B cell (primary cell): ENCODE data around the gene NUAK1. TPM values are rescaled to one million over a fixed set of nuclear protein-coding genes. Genes with fewer than 3 reads are reported as not detected.

Source experiments
- ATAC-seq: fragments of 200-7000 bp; cut with Tn5 transposase; one replicate; pipeline ENCODE4 v1.10.0; 2021; ENCODE audit warnings: low read depth, mild to moderate bottlenecking, moderate number of reproducible peaks, moderate library complexity
- CTCF ChIA-PET: fragments of 350-600 bp; sonication (Branson Sonifier 250); formaldehyde crosslinking; loops from one replicate; lab custom pipeline; 2021; ENCODE audit warnings: antibody characterized with exemption, inconsistent platforms; lab: Charles Lee
- POLR2A ChIA-PET: fragments of 350-600 bp; sonication (Branson Sonifier 250); formaldehyde crosslinking; loops from one replicate; lab custom pipeline; 2021; ENCODE audit warnings: antibody characterized with exemption; lab: Charles Lee
- DNase-seq: peaks from one replicate; pipeline ENCODE4 v3.0.0; 2013
- H2AFZ ChIP-seq: 2 replicates; pipeline ENCODE4 v1.6.1; 2012; ENCODE audit warnings: mild to moderate bottlenecking, low read depth, low read length; ENCODE audit not compliant: insufficient read depth, poor library complexity, severe bottlenecking
- H3K27ac ChIP-seq, 2 donors: 1 replicate in 1 of 2; 2 replicates in 1 of 2; pipeline ENCODE4 v1.5.1; 2012 to 2013; ENCODE audit warnings: low read length in 2 of 2, mild to moderate bottlenecking in 2 of 2, moderate library complexity in 1 of 2
- H3K27me3 ChIP-seq, 4 experiments: fragments of 200-600 bp in 1 of 4; sonication (generic) in 1 of 4; replicated peaks in 1 of 4; 1 replicate in 2 of 4; 2 replicates in 2 of 4; pipeline versions ENCODE4 v1.6.1 to v1.7.0; 2013 to 2016; ENCODE audit warnings: low read length in 3 of 4, mild to moderate bottlenecking in 2 of 4, mixed read lengths in 1 of 4, moderate library complexity in 1 of 4; ENCODE audit not compliant: insufficient read depth in 4 of 4, control insufficient read depth in 3 of 4; ENCODE audit errors: control extremely low read depth in 1 of 4
- H3K36me3 ChIP-seq, 2 experiments: replicated peaks in 1 of 2; 1 replicate in 1 of 2; 2 replicates in 1 of 2; pipeline versions ENCODE4 v1.6.1 to v1.7.1; 2013; ENCODE audit warnings: low read length in 1 of 2; ENCODE audit not compliant: insufficient read depth in 2 of 2, control insufficient read depth in 1 of 2; ENCODE audit errors: control extremely low read depth in 1 of 2, extremely low read depth in 1 of 2
- H3K4me1 ChIP-seq, 2 donors: fragments of 200-600 bp in 1 of 2; sonication (generic) in 1 of 2; 1 replicate in 1 of 2; 2 replicates in 1 of 2; pipeline versions ENCODE4 v1.5.1 to v1.6.1; 2013 to 2017; ENCODE audit warnings: low read length in 2 of 2; ENCODE audit not compliant: control insufficient read depth in 2 of 2, insufficient read depth in 2 of 2
- H3K4me2 ChIP-seq: replicated peaks from 2 replicates; pipeline ENCODE3; 2012; ENCODE audit warnings: mild to moderate bottlenecking, low read depth, low read length; ENCODE audit not compliant: poor library complexity, severe bottlenecking
- H3K4me3 ChIP-seq, 5 experiments: fragments of 200-600 bp in 1 of 5; sonication (generic) in 1 of 5; 1 replicate in 3 of 5; 2 replicates in 2 of 5; pipeline versions ENCODE4 v1.5.1 to v1.7.0; 2011 to 2016; ENCODE audit warnings: low read length in 4 of 5, mild to moderate bottlenecking in 4 of 5, low read depth in 2 of 5, control low read depth in 1 of 5, moderate library complexity in 1 of 5; ENCODE audit not compliant: insufficient read depth in 1 of 5; ENCODE audit errors: control extremely low read depth in 1 of 5, extremely low read depth in 1 of 5
- H3K79me2 ChIP-seq: fragments of 200-600 bp; sonication (generic); one replicate; pipeline ENCODE4 v1.6.0; 2016; ENCODE audit warnings: low read length; ENCODE audit not compliant: control insufficient read depth, insufficient read depth
- H3K9ac ChIP-seq: fragments of 200-600 bp; sonication (generic); 2 replicates; pipeline ENCODE4 v1.6.1; 2017; ENCODE audit warnings: mild to moderate bottlenecking, low read length, moderate library complexity
- H3K9me3 ChIP-seq, 3 donors: one replicate each; pipeline versions ENCODE4 v1.6.1 to v1.7.1; 2013; ENCODE audit warnings: low read length in 2 of 3; ENCODE audit not compliant: control insufficient read depth in 2 of 3, insufficient read depth in 1 of 3; ENCODE audit errors: control extremely low read depth in 1 of 3
- H4K20me1 ChIP-seq: 2 replicates; pipeline ENCODE4 v1.6.0; 2012; ENCODE audit warnings: mild to moderate bottlenecking, low read length; ENCODE audit not compliant: insufficient read depth, control insufficient read depth, poor library complexity, severe bottlenecking
- H3K27ac Mint-ChIP-seq: one replicate; pipeline ENCODE4 v1.8.0; 2021; ENCODE audit warnings: mixed read lengths
- H3K27me3 Mint-ChIP-seq: one replicate; pipeline ENCODE4 v1.8.0; 2021; ENCODE audit warnings: mixed read lengths
- H3K4me1 Mint-ChIP-seq: one replicate; pipeline ENCODE4 v1.8.0; 2021; ENCODE audit warnings: mixed read lengths
- H3K4me3 Mint-ChIP-seq: one replicate; pipeline ENCODE4 v1.8.0; 2021; ENCODE audit warnings: mixed read lengths
- H3K9me3 Mint-ChIP-seq: one replicate; pipeline ENCODE4 v1.8.0; 2022; ENCODE audit warnings: mixed read lengths; ENCODE audit not compliant: insufficient read depth
- CTCF ChIP-seq: fragments of 200-600 bp; IDR thresholded peaks from one replicate; pipeline ENCODE4 v1.8.0; 2022; ENCODE audit warnings: antibody characterized with exemption, mild to moderate bottlenecking
- EZH2 ChIP-seq: IDR thresholded peaks from 2 replicates; pipeline ENCODE4 v1.6.1; 2012; ENCODE audit warnings: borderline replicate concordance, low read depth, mild to moderate bottlenecking, moderate library complexity, low read length; ENCODE audit not compliant: insufficient read depth, poor library complexity, severe bottlenecking
- WGBS: methylation state at CpG from one replicate; pipeline ENCODE4 v1.1.5; 2013; ENCODE audit warnings: missing lambda C conversion rate; ENCODE audit not compliant: insufficient coverage; 5-methylcytosine and 5-hydroxymethylcytosine counted together
- intact Hi-C: fragments of 100-400 bp; cut with micrococcal nuclease; formaldehyde crosslinking; loops from one replicate; pipeline ENCODE4 v1.10.0; 2022
- polyA plus RNA-seq: library from polyadenylated mRNA; depleted of rRNA; stranded (reverse); fragments of >200 nt; gene quantifications from 2 replicates; pipeline ENCODE4 v1.2.3, GENCODE V29; 2012
- total RNA-seq, 2 donors: library from RNA; stranded (reverse); fragments of 120-200 nt in 1 of 2; gene quantifications; 1 replicate in 1 of 2; 2 replicates in 1 of 2; pipeline versions ENCODE4 v1.2.3 to v1.2.4, GENCODE V29; 2013 to 2022

Gene NUAK1
- total and polyA plus RNA-seq, 2 donors (not counting 1 experiment from before 2014, with no cell fraction given), result not detected

GRCh38 chr12:106048016-106048415 lies 90.7 kb downstream of the NUAK1 start:
- Mint-ChIP-seq H3K4me3 (no peak overlapping the region), H3K4me1 (no peaks in the 10 kb centered on the region), H3K27me3 (peaks cover 31% of the 10 kb centered on the region), H3K9me3 (no peaks in the 10 kb centered on the region), H3K27ac (no peak overlapping the region)
- H3K27me3 ChIP-seq, result no peaks in the 10 kb centered on the region
- no peaks in the 10 kb centered on the region for H3K4me1 ChIP-seq
- no peaks in the 10 kb centered on the region for H3K79me2 ChIP-seq
- TF ChIP-seq EZH2 (no peak), CTCF (no peak)
- ChIA-PET CTCF (no interaction called here), POLR2A (no interaction called here)
- ATAC-seq (no peak), DNase-seq (no peak)
- 64% methylated on average over 1 of the region's 1 CpG for WGBS
- intact Hi-C loops, result no loop called here
- H4K20me1 ChIP-seq, result no peaks in the 10 kb centered on the region
- no peaks in the 10 kb centered on the region for H3K9me3 ChIP-seq
- H3K9ac ChIP-seq, result no peak overlapping the region
- H2AFZ ChIP-seq, result no peak overlapping the region
- no peak overlapping the region for H3K27ac ChIP-seq
- no peak overlapping the region for H3K4me3 ChIP-seq
- no peaks in the 10 kb centered on the region for H3K36me3 ChIP-seq
- H3K4me2 ChIP-seq, result no peak overlapping the region

- no peaks in the 10 kb centered on the region for H3K9me3 Mint-ChIP-seq
- CTCF ChIA-PET, result no interaction called here
Measured at GRCh38 chr12:106046947-106047346, 91.8 kb downstream of the NUAK1 start.

More at GRCh38 chr12:106046947-106047346, 91.8 kb downstream of the NUAK1 start:
- TF ChIP-seq CTCF (no peak), EZH2 (no peak)
- DNase-seq, result no peak
- Histone ChIP-seq H2AFZ (no peak overlapping the region), H3K27ac (no peak overlapping the region), H4K20me1 (no peaks in the 10 kb centered on the region), H3K4me2 (no peak overlapping the region), H3K9me3 (no peaks in the 10 kb centered on the region), H3K4me1 (no peaks in the 10 kb centered on the region), H3K9ac (no peak overlapping the region), H3K27me3 (no peaks in the 10 kb centered on the region), H3K36me3 (no peaks in the 10 kb centered on the region), H3K4me3 (no peak overlapping the region), H3K79me2 (no peaks in the 10 kb centered on the region)
- Mint-ChIP-seq H3K27ac (no peak overlapping the region), H3K4me1 (no peaks in the 10 kb centered on the region), H3K27me3 (peaks cover 25% of the 10 kb centered on the region), H3K4me3 (no peak overlapping the region)
- WGBS, result 40% methylated on average over 1 of the region's 2 CpGs
- no peak for ATAC-seq
- POLR2A ChIA-PET, result no interaction called here
- intact Hi-C loops, result no loop called here
